ENCODE measurements around the gene IGIP.

The IGIP gene

DNA sequence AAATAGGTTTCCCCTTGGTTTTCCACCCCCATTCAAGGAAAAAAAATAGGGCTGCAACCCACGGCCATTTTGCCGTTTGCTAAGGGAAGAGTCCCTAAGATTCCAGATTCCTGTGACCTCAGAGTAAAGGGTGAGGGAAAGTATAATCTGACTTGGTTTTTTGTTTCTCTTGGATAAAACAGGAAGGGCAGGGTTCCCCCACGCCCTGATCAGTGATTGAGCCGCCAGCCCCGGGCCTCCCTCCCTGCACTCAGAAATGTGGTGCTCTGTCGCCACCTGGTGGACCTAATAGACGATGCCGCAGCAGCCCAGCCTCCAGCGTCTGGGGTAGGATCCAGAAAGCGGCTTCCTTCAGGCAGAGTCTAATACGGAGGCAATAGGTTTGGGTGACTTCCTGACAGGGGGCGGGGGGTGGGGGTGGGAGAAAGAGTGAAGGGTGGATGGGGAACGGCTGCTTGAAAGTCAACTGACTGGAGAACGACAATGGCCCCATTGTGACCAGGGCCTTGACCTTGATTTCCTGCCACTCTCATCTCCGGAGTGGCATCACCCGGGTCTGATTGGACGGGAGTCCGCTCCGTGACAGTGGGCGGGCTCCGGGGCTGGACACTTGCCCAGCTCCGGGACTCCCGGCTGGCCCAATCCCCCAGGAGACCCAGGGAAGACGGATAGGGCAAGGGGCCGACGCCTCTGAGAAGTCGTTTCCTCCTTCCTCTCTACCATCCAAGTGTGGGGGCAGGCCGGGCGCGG, 31.5 kb downstream of the IGIP start:
- Histone ChIP-seq H3K27ac (ENCODE audit: low read length) (no peak overlapping the region), H3K36me3 (ENCODE audit: control insufficient read depth, low read depth, low read length) (no peaks in the 10 kb centered on the region), H3K4me3 (ENCODE audit: low read length) (peak overlapping the region; percentile 45), H3K9me3 (ENCODE audit: control insufficient read depth, low read depth, low read length) (no peaks in the 10 kb centered on the region), H3K4me1 (ENCODE audit: control insufficient read depth, low read depth, low read length) (peaks cover 10% of the 10 kb centered on the region), H3K27me3 (ENCODE audit: control insufficient read depth, insufficient read depth, low read length) (peaks cover 19% of the 10 kb centered on the region), H3K9ac (ENCODE audit: low read length) (no peak overlapping the region)

- H3K4me1 ChIP-seq (ENCODE audit: control insufficient read depth, low read depth, low read length): no peaks in the 10 kb centered on the region
- H3K27ac ChIP-seq (ENCODE audit: low read length): no peak overlapping the region
- no peak overlapping the region for H3K4me3 ChIP-seq (ENCODE audit: low read length)
- no peak overlapping the region for H3K9ac ChIP-seq (ENCODE audit: low read length)
- peaks cover 1% of the 10 kb centered on the region for H3K27me3 ChIP-seq (ENCODE audit: control insufficient read depth, insufficient read depth, low read length)
- H3K9me3 ChIP-seq (ENCODE audit: control insufficient read depth, low read depth, low read length): no peaks in the 10 kb centered on the region
- H3K36me3 ChIP-seq (ENCODE audit: control insufficient read depth, low read depth, low read length): no peaks in the 10 kb centered on the region
These were observed 33.5 kb downstream of the IGIP start for GRCh38 chr5:140159014-140159927.

DNA sequence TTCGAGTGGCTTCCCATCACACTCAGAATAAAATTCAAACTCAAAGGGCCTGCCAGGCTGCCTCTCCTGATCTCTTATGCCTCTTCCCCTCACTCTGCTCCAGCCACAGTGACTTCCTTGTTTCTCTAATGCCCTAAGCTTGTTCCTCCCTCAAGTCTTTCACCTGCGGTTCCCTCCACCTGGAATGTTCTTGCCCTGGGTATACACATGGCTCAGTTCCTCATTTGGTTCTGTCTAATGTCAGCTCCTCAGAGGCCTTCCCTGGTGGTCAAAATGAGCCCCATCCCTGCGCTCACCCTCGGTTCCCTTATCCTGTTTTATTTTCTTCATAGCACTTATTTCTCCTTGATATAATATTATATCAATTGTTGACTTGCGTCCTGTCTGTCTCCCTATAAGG, 36.5 kb downstream of the IGIP start:
- no peaks in the 10 kb centered on the region for H3K36me3 ChIP-seq (ENCODE audit: control insufficient read depth, low read depth, low read length)
- no peak overlapping the region for H3K27ac ChIP-seq (ENCODE audit: low read length)
- H3K9ac ChIP-seq (ENCODE audit: low read length): no peak overlapping the region
- no peaks in the 10 kb centered on the region for H3K9me3 ChIP-seq (ENCODE audit: control insufficient read depth, low read depth, low read length)
- H3K4me3 ChIP-seq (ENCODE audit: low read length): no peak overlapping the region
- H3K27me3 ChIP-seq (ENCODE audit: control insufficient read depth, insufficient read depth, low read length): no peaks in the 10 kb centered on the region
- no peaks in the 10 kb centered on the region for H3K4me1 ChIP-seq (ENCODE audit: control insufficient read depth, low read depth, low read length)

GRCh38 chr5:140162781-140163180, 37.0 kb downstream of the IGIP start:
- Histone ChIP-seq H3K4me3 (ENCODE audit: low read length) (no peak overlapping the region), H3K27ac (ENCODE audit: low read length) (no peak overlapping the region), H3K9me3 (ENCODE audit: control insufficient read depth, low read depth, low read length) (no peaks in the 10 kb centered on the region), H3K27me3 (ENCODE audit: control insufficient read depth, insufficient read depth, low read length) (no peaks in the 10 kb centered on the region), H3K4me1 (ENCODE audit: control insufficient read depth, low read depth, low read length) (no peaks in the 10 kb centered on the region), H3K9ac (ENCODE audit: low read length) (no peak overlapping the region), H3K36me3 (ENCODE audit: control insufficient read depth, low read depth, low read length) (no peaks in the 10 kb centered on the region)

DNA sequence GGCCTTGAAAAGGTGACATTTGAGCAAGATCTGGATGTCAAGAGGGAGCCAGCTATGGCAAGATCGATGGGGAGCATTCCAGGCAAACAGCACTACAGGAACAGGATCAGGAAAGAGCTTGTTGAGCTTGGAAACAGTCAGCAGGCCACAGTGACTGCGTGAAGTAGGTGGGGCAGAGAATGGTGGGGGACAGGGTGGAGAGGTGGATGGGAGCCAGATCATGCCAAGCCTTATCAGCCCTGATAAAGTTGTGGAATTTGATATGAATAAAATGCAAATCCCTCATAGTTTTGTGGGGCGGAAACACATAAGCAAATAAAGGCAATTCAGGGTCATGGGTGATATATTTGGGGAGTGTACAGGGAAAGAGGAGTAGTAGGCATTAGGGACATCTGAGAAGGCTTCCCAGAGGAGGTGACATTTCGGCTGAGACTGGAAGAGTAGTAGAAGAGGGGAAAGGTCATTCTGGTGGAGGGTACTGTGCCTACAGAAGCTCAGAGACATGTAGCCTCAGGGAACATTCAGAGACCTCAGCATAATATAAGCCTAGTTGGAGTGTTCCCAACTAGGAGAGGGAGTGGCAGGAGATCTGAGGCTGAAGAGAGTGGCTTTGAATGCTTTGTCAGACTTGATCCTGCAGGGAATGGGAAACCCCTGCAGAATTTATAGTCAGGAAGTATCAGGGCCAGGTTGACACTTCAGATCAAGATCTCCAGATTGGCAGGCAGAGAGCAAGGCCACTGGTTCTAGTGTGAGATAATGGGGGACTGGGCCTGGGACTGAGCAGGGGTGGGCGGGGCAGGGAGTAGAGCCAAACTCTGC, 39.6 kb downstream of the IGIP start:
- no peak overlapping the region for H3K9ac ChIP-seq (ENCODE audit: low read length)
- no peaks in the 10 kb centered on the region for H3K27me3 ChIP-seq (ENCODE audit: control insufficient read depth, insufficient read depth, low read length)
- no peaks in the 10 kb centered on the region for H3K36me3 ChIP-seq (ENCODE audit: control insufficient read depth, low read depth, low read length)
- H3K4me1 ChIP-seq (ENCODE audit: control insufficient read depth, low read depth, low read length): no peaks in the 10 kb centered on the region
- no peak overlapping the region for H3K27ac ChIP-seq (ENCODE audit: low read length)
- H3K4me3 ChIP-seq (ENCODE audit: low read length): no peak overlapping the region
- no peaks in the 10 kb centered on the region for H3K9me3 ChIP-seq (ENCODE audit: control insufficient read depth, low read depth, low read length)

GRCh38 chr5:140165923-140166270, 40.2 kb downstream of the IGIP start:
- no peak overlapping the region for H3K4me3 ChIP-seq (ENCODE audit: low read length)
- H3K27ac ChIP-seq (ENCODE audit: low read length): no peak overlapping the region
- H3K9me3 ChIP-seq (ENCODE audit: control insufficient read depth, low read depth, low read length): no peaks in the 10 kb centered on the region
- no peaks in the 10 kb centered on the region for H3K4me1 ChIP-seq (ENCODE audit: control insufficient read depth, low read depth, low read length)
- H3K9ac ChIP-seq (ENCODE audit: low read length): no peak overlapping the region
- no peaks in the 10 kb centered on the region for H3K27me3 ChIP-seq (ENCODE audit: control insufficient read depth, insufficient read depth, low read length)
- H3K36me3 ChIP-seq (ENCODE audit: control insufficient read depth, low read depth, low read length): no peaks in the 10 kb centered on the region

- Histone ChIP-seq H3K4me1 (ENCODE audit: control insufficient read depth, low read depth, low read length) (no peaks in the 10 kb centered on the region), H3K27ac (ENCODE audit: low read length) (no peak overlapping the region), H3K27me3 (ENCODE audit: control insufficient read depth, insufficient read depth, low read length) (no peaks in the 10 kb centered on the region), H3K36me3 (ENCODE audit: control insufficient read depth, low read depth, low read length) (no peaks in the 10 kb centered on the region), H3K9ac (ENCODE audit: low read length) (no peak overlapping the region), H3K4me3 (ENCODE audit: low read length) (no peak overlapping the region), H3K9me3 (ENCODE audit: control insufficient read depth, low read depth, low read length) (no peaks in the 10 kb centered on the region)
These were observed 41.2 kb downstream of the IGIP start for GRCh38 chr5:140166911-140167310.

DNA sequence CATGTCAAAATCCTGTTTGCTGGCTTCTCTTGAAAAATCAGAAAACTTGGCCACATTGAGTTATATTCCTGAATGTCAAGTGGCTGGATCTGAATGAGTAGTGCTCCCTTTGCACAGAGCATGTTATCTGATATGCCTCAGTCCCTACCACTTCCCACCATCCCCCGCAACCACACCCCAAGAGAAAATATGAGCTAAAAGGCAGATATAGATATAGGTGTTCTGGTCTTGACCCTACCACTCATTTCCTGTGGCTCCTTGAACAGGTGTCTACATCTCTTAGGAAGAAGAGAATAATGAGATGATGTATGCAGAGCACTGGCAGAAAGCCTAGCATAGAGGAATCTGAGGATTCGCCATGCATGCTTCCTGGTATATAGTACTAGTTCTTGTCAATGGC, 42.6 kb downstream of the IGIP start:
- H3K4me1 ChIP-seq (ENCODE audit: control insufficient read depth, low read depth, low read length): no peaks in the 10 kb centered on the region
- H3K36me3 ChIP-seq (ENCODE audit: control insufficient read depth, low read depth, low read length): no peaks in the 10 kb centered on the region
- no peak overlapping the region for H3K27ac ChIP-seq (ENCODE audit: low read length)
- no peaks in the 10 kb centered on the region for H3K27me3 ChIP-seq (ENCODE audit: control insufficient read depth, insufficient read depth, low read length)
- H3K4me3 ChIP-seq (ENCODE audit: low read length): no peak overlapping the region
- no peak overlapping the region for H3K9ac ChIP-seq (ENCODE audit: low read length)
- no peaks in the 10 kb centered on the region for H3K9me3 ChIP-seq (ENCODE audit: control insufficient read depth, low read depth, low read length)

- Histone ChIP-seq H3K9me3 (ENCODE audit: control insufficient read depth, low read depth, low read length) (no peaks in the 10 kb centered on the region), H3K27me3 (ENCODE audit: control insufficient read depth, insufficient read depth, low read length) (no peaks in the 10 kb centered on the region), H3K9ac (ENCODE audit: low read length) (no peak overlapping the region), H3K36me3 (ENCODE audit: control insufficient read depth, low read depth, low read length) (no peaks in the 10 kb centered on the region), H3K4me3 (ENCODE audit: low read length) (no peak overlapping the region), H3K27ac (ENCODE audit: low read length) (no peak overlapping the region), H3K4me1 (ENCODE audit: control insufficient read depth, low read depth, low read length) (no peaks in the 10 kb centered on the region)
These were observed 43.7 kb downstream of the IGIP start for GRCh38 chr5:140169410-140169809.

GRCh38 chr5:140172483-140172882, 46.7 kb downstream of the IGIP start:
- no peak overlapping the region for H3K4me3 ChIP-seq (ENCODE audit: low read length)
- H3K36me3 ChIP-seq (ENCODE audit: control insufficient read depth, low read depth, low read length): no peaks in the 10 kb centered on the region
- H3K9me3 ChIP-seq (ENCODE audit: control insufficient read depth, low read depth, low read length): no peaks in the 10 kb centered on the region
- H3K9ac ChIP-seq (ENCODE audit: low read length): no peak overlapping the region
- peaks cover 5% of the 10 kb centered on the region for H3K27me3 ChIP-seq (ENCODE audit: control insufficient read depth, insufficient read depth, low read length)
- H3K27ac ChIP-seq (ENCODE audit: low read length): no peak overlapping the region
- H3K4me1 ChIP-seq (ENCODE audit: control insufficient read depth, low read depth, low read length): no peaks in the 10 kb centered on the region

- no peak overlapping the region for H3K9ac ChIP-seq (ENCODE audit: low read length)
- H3K4me1 ChIP-seq (ENCODE audit: control insufficient read depth, low read depth, low read length): no peaks in the 10 kb centered on the region
- peak overlapping the region; percentile 97 for H3K4me3 ChIP-seq (ENCODE audit: low read length)
- peaks cover 5% of the 10 kb centered on the region for H3K27me3 ChIP-seq (ENCODE audit: control insufficient read depth, insufficient read depth, low read length)
- no peaks in the 10 kb centered on the region for H3K9me3 ChIP-seq (ENCODE audit: control insufficient read depth, low read depth, low read length)
- no peaks in the 10 kb centered on the region for H3K36me3 ChIP-seq (ENCODE audit: control insufficient read depth, low read depth, low read length)
- no peak overlapping the region for H3K27ac ChIP-seq (ENCODE audit: low read length)
These were observed 48.3 kb downstream of the IGIP start for GRCh38 chr5:140174014-140174413.

Data from iPS-18a (cell line).